Myocyte (in vitro differentiated cells): ENCODE results near the gene SYNGAP1. TPM values are rescaled to one million over a fixed set of nuclear protein-coding genes. Genes with fewer than 3 reads are reported as not detected.
A peak's percentile ranks its signal among the peaks of the same experiment; 100 is the strongest.

Experiments used
- DNase-seq: peaks from one replicate; pipeline ENCODE4 v3.0.0-alpha.2; 2012; ENCODE audit warnings: low read depth
- total RNA-seq: library from RNA; depleted of rRNA; stranded (reverse); fragments of >200 nt; gene quantifications from 2 replicates; pipeline ENCODE4 v1.2.3, GENCODE V29; 2014

SYNGAP1 gene
- total RNA-seq, 1 donor from 2014 or later, result 2.8 TPM

DNA sequence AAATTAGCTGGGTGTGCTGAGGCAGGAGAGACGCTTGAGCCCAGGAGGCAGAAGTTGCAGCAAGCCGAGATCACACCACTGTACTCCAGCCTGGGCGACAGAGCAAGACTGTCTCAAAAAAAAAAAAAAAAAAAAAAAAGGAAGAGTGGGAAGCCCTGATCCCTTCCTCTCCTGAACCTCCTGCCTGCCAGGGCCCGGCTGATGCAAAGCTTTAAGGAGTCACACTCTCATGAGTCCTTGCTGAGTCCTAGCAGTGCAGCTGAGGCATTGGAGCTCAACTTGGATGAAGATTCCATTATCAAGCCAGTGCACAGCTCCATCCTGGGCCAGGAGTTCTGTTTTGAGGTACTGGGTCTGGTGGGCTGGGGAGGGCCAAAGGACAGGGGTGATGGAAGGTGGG is 15.1 kb downstream of the SYNGAP1 start:
- no peak for DNase-seq

DNA sequence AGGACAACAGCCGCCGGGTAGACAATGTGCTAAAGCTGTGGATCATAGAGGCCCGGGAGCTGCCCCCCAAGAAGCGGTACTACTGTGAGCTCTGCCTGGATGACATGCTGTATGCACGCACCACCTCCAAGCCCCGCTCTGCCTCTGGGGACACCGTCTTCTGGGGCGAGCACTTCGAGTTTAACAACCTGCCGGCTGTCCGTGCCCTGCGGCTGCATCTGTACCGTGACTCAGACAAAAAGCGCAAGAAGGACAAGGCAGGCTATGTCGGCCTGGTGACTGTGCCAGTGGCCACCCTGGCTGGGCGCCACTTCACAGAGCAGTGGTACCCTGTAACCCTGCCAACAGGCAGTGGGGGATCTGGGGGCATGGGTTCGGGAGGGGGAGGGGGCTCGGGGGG is 17.8 kb downstream of the SYNGAP1 start:
- DNase-seq, result no peak

- no peak for DNase-seq
These were observed 19.2 kb downstream of the SYNGAP1 start for GRCh38 chr6:33438978-33439594.

DNA sequence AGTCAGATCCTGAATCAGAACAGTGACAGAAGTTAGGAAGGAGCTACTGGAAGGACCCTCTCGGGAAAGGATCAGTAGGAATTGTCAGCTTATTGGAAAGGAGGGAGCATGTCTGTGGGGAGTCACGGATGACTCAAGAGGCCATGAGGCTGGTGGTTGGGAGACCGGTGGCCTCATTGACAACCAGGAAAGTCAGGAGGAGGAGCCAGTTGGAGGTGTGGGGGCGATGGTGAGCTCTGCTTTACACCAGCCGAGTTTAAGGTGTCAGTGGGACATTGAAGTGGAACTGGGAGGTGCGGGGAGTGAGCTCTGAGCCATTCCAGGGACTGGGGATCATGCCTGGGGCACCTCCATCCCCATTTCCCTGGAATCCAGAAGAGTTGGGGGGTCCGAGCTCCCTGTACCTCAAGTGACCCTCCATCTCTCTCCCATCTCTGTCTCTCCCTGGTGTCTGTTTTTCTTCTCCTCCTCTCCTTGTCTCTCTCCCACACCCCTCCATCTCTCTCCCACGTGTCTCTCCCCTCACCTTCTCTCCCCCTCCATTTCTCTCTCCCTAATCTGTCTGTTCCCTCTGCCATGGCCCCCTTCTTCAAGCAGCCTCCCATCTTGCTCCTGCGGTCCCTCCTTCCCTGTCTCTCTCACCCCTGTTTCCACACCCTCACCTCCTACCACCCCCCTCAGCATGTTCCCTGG is 20.2 kb downstream of the SYNGAP1 start:
- DNase-seq, result no peak

DNA sequence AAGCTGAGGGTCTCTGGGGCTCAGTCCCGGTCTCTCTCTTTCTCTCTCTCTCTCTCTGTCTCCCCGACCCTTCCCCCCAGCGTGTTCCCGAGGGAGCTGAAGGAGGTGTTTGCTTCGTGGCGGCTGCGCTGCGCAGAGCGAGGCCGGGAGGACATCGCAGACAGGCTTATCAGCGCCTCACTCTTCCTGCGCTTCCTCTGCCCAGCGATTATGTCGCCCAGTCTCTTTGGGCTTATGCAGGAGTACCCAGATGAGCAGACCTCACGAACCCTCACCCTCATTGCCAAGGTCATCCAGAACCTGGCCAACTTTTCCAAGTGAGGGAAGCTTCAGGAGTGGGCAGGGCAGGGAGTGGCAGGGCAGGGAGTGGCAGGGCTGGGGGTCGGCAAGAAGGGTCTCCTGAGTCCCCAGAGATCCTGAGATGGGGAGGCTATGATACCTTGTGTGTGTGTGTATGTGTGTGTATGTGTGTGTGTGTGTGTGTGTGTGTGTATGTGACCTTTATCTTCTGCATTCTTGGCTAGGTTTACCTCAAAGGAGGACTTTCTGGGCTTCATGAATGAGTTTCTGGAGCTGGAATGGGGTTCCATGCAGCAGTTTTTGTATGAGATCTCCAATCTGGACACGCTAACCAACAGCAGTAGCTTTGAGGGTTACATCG is 20.9 kb downstream of the SYNGAP1 start:
- DNase-seq, result no peak

DNA sequence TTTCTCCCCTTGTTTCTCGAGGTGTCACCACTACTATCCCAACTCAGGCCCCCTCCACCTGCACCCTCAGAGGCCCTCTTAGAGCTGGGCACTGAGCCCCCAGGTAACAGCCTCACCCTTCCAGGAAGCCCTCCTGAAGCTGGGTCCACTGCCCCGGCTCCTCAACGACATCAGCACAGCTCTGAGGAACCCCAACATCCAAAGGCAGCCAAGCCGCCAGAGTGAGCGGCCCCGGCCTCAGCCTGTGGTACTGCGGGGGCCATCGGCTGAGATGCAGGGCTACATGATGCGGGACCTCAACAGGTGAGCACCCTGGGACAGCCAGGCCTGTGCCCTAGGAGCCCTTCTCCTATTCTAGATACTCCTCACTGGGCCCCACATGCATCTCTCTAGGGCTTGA is 21.6 kb downstream of the SYNGAP1 start:
- DNase-seq, result no peak

DNA sequence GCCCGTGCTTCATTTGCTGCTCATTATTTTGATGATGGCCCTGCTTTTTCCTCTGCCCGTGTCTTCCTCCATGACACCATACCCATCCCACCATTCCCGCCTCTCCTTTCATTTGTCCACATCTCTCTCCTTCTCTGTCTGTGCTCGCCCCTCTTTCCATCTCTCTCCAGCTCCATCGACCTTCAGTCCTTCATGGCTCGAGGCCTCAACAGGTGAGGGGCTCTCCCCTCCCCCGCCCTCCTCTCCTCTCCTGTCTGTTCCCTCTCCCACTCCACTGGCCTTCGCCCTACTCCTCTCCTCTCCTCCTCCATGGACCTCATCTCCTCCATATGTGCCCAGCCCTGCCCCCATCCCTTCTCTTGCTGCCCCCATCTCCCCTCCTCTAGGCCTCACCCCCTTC is 22.4 kb downstream of the SYNGAP1 start:
- no peak for DNase-seq

DNA sequence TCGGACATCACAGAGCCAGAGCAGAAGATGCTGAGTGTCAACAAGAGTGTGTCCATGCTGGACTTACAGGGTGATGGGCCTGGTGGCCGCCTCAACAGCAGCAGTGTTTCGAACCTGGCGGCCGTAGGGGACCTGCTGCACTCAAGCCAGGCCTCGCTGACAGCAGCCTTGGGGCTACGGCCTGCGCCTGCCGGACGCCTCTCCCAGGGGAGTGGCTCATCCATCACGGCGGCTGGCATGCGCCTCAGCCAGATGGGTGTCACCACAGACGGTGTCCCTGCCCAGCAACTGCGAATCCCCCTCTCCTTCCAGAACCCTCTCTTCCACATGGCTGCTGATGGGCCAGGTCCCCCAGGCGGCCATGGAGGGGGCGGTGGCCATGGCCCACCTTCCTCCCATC is 23.2 kb downstream of the SYNGAP1 start:
- no peak for DNase-seq

- DNase-seq, result no peak
These were observed 24.0 kb downstream of the SYNGAP1 start for GRCh38 chr6:33443619-33444504.

DNA sequence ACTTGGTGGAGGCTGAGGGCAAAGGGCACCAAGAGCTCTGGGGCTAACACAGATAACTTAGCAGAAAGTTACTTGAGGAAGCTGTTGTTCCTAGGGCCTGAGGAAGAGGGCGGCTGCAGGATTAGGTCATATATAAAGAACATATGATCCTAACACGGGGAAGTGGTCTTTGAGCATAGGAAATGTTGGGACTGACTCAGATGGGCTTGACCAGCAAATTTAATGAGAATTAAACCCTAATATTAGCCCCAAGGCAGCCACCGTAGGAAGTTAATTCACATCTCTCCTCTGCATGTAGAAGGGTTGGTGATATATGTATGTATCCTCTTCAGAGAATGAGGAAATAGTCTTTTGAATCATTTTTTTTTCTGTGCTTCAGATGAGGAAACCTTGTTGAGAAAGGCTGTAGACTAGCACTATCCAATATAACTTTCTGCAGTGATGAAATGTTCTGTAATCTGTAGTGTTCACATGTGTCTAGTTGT is 25.3 kb downstream of the SYNGAP1 start:
- DNase-seq, result no peak

- no peak for DNase-seq
These were observed 26.5 kb downstream of the SYNGAP1 start for GRCh38 chr6:33446356-33446755.

DNA sequence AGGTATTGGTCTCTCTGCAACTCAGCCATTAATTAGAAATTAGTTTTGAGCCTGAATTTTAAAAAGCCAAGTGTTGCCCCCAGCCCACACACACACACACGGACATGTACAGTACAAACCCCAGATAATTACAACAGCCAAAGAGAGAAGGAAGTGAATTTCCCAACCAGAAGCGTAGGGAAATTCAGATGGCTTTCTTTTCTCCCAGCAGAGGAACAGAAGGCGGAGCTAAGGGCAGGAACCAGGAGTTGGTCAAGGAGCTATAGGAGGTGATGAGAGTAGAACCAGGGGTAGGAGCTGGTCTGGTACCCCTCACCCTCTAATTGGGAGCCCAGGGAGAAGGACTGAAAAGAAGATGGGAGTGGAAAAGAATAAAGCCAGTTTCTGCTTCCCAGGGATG is 30.6 kb downstream of the SYNGAP1 start:
- DNase-seq, result no peak

DNA sequence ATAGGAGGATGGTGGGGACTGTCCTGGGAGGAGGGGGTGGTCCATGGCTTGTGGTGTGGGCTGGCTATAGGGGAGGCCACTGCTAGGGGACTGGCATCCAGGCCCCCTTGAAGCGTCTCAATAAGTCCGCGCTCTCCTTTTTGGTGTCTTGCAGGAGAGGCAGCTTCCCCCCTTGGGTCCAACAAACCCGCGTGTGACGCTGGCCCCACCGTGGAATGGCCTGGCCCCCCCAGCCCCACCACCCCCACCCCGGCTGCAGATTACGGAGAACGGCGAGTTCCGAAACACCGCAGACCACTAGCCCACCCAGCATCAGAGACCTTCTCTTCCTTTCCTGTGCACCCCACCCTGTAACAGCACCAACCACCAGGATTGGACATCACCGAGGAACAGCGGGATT is 31.7 kb downstream of the SYNGAP1 start:
- no peak for DNase-seq

DNA sequence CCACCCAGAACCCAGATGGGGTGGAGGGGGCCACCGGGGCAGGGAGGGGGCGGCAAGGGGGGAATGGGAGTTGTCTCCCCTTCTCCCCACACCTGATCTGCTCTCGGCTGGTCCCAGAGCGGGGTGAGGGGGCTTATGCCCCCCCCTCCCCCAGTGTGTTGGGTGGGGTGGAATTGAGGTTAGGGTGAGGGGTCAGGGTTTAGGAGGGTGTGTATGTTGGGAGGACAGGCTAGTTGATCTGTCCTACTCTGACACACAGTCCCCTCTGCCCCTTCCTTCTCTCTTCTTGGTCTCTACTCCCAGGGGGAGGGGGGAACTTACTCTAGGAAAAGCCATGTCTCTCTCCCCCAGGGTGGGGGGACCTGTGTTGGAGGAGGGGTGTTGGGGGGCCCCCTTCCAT is 32.6 kb downstream of the SYNGAP1 start:
- no peak for DNase-seq

DNA sequence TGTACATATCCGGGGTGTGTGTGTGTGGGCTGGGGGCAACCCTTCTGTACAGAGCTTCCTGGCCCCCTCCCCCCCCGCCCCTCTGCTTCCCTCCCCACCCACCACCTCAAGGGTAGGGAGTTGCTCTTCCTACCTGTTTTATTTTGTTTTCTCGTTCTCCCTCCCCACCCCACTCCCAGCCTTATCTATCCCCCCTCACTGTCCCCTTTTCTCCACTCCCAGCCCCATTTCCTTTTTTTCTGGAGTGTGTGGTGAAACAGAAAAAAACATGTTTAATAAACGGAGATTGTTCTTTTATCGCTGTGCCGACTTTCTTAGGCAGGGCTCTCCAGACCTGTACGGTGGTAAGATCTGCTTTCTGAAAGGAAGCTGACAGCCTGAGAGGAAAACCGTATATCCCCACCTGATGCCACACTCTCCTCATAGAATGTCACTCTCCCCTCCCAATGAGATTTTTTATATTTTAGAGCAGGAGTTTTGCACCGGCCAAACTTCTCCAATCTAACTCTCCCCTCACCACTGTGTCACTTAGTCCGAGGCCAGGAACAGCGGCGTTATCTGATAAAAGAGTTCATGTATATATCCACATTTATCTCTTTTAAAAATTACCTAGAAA is 33.6 kb downstream of the SYNGAP1 start:
- DNase-seq, result no peak

- peak; percentile 96 for DNase-seq
These were observed 34.4 kb downstream of the SYNGAP1 start, which contains the start of gene ZBTB9 for GRCh38 chr6:33454009-33454946. ZBTB9 (plus strand) TSS chr6:33454576; CDS start chr6:33455101, 525 bp downstream.

- DNase-seq, result no peak
These were observed 35.2 kb downstream of the SYNGAP1 start for GRCh38 chr6:33455051-33455450.

- no peak for DNase-seq
These were observed 36.3 kb downstream of the SYNGAP1 start for GRCh38 chr6:33456156-33456555.

DNA sequence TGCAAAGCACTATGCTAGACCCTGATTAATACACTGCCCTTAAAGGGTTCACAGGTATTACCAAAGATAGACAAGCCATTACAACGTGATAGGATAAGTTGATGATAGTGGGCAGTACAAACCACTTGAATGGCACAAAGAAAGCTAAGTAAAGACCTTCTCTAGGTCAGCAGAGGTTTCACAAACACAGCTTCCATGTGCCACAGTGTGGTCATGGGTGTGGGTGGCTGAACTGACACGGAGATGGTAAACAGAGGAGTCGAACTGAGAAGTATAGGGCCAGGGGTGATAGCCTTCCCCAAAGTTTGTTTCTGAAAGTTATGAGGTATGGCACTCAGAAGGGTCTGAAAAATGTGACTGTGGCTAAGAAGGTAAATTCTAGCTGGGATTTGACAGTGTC is 38.8 kb downstream of the SYNGAP1 start:
- DNase-seq, result no peak

DNA sequence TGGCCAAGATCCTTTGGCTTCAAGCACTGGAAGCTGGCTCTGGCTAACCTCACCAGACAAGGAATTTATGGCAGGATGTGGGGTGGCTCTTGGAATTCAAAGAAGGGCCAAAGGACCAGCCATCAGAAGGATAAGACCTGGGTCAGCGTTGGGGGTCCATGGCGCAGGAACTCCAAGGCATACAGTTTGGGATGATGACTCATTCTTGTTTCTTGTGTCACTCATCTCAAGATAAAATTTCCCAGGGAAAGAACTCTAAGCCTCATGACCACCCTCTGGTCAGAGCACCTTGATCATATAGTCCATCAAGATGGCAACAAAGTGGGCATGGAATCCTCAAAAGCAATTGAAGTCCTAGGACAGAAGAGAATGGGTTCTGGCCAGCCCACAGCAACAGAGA is 39.4 kb downstream of the SYNGAP1 start:
- DNase-seq, result no peak
